ENCODE data around the gene B3GALNT2. TPM values are rescaled to one million over a fixed set of nuclear protein-coding genes. Genes with fewer than 3 reads are reported as not detected.

Gene B3GALNT2
- total and polyA plus RNA-seq, 2 of the 8 experiments (the other 6 are each of a cell fraction or from before 2014, with no cell fraction given): 15.4 to 39.4 TPM

GRCh38 chr1:235455823-235456222 lies 48.4 kb downstream of the B3GALNT2 start:
- H3K36me3 ChIP-seq (ENCODE audit: control insufficient read depth in 2 of 4, insufficient read depth in 4 of 4, low read length in 3 of 4): peaks cover 0 to 23% (median 9%) of the 10 kb centered on the region in 4 experiments; a peak in 5 of 8 replicates
- H3K56ac ChIP-seq (replicated peaks; ENCODE audit: insufficient read length, low read depth, low read length): no peak overlapping the region
- no peak overlapping the region for H4K8ac ChIP-seq (ENCODE audit: extremely low read depth, insufficient read depth, low read length)
- ChIA-PET POLR2A (ENCODE audit: partially characterized antibody) (no interaction called here), CTCF (ENCODE audit: partially characterized antibody) (interaction anchor here (0.7 to 1.2 kb wide), 2 partner anchors 21 to 259 kb away, joined by 3 to 4 read pairs; no protein-coding TSS in a partner anchor)
- no peak for TF ChIP-seq RXRA (IDR thresholded peaks at IDR 0.05; ENCODE audit: insufficient read depth, low read depth, low read length)
- TF ChIP-seq SP2 (IDR thresholded peaks at IDR 0.05; ENCODE audit: low read length): no peak
- no peak for TF ChIP-seq PHF8 (conservative IDR thresholded peaks at IDR 0.05; ENCODE audit: low read depth, low read length)
- TF ChIP-seq, protein P1, sequence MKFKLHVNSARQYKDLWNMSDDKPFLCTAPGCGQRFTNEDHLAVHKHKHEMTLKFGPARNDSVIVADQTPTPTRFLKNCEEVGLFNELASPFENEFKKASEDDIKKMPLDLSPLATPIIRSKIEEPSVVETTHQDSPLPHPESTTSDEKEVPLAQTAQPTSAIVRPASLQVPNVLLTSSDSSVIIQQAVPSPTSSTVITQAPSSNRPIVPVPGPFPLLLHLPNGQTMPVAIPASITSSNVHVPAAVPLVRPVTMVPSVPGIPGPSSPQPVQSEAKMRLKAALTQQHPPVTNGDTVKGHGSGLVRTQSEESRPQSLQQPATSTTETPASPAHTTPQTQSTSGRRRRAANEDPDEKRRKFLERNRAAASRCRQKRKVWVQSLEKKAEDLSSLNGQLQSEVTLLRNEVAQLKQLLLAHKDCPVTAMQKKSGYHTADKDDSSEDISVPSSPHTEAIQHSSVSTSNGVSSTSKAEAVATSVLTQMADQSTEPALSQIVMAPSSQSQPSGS (IDR thresholded peaks at IDR 0.05; ENCODE audit: low read length): no peak
- no peak for TF ChIP-seq ZNF274 (IDR thresholded peaks at IDR 0.05; ENCODE audit: borderline replicate concordance, extremely low read depth, low read length)
- no peak for TF ChIP-seq KDM1A (IDR thresholded peaks at IDR 0.05; ENCODE audit: borderline replicate concordance, low read length)
- no peaks in the 10 kb centered on the region for H3K9me3 ChIP-seq (ENCODE audit: insufficient read depth in 2 of 2, low read depth in 1 of 2, low read length in 1 of 2)
- H2AFZ ChIP-seq (ENCODE audit: low read length): no peak overlapping the region
- no peaks in the 10 kb centered on the region for H3K23me2 ChIP-seq (ENCODE audit: low read depth, low read length)
- no peak overlapping the region for H2BK5ac ChIP-seq (ENCODE audit: low read depth, low read length)
- no peak for FAIRE-seq
- no peak overlapping the region for H4K5ac ChIP-seq (ENCODE audit: insufficient read length, low read depth, low read length)
- H3K23ac ChIP-seq (ENCODE audit: insufficient read length): no peak overlapping the region
- H2BK120ac ChIP-seq (replicated peaks; ENCODE audit: low read depth, low read length): no peak overlapping the region
- no peak overlapping the region for H3K9ac ChIP-seq (replicated peaks in 1 of 4; ENCODE audit: extremely low read depth in 1 of 4, low read depth in 3 of 4, low read length in 3 of 4)
- DNase-seq (ENCODE audit: low read depth in 1 of 2, low spot score in 2 of 2): no peak
- 95% methylated on average over 4 of the region's 4 CpGs; no CpG with 5 or more reads in 1 of the 2 experiments for WGBS, 2 experiments (ENCODE audit: extremely low coverage in 1 of 2, insufficient coverage in 1 of 2, insufficient read length in 1 of 2, insufficient replicate concordance in 2 of 2, low coverage in 1 of 2, low lambda C conversion rate in 2 of 2, missing lambda C conversion rate in 1 of 2)
- no peak overlapping the region for H3K18ac ChIP-seq (ENCODE audit: extremely low read depth, low read length)
- peaks cover 0 to 3% of the 10 kb centered on the region in 2 experiments for H4K20me1 ChIP-seq (replicated peaks in 1 of 2; ENCODE audit: control insufficient read depth in 1 of 2, insufficient read depth in 2 of 2, low read length in 2 of 2)
- H3K4me3 ChIP-seq (ENCODE audit: extremely low read depth in 1 of 4, insufficient read depth in 2 of 4, low read depth in 3 of 4, low read length in 4 of 4): no peak overlapping the region
- H2BK20ac ChIP-seq (ENCODE audit: low read length): no peak overlapping the region
- no peak overlapping the region for H3K4ac ChIP-seq (replicated peaks; ENCODE audit: insufficient read length, low read depth, low read length)
- H3K4me1 ChIP-seq (replicated peaks in 1 of 4; ENCODE audit: control insufficient read depth in 3 of 4, insufficient read depth in 4 of 4, low read length in 3 of 4): no peaks in the 10 kb centered on the region
- H3K27me3 ChIP-seq (replicated peaks in 1 of 4; ENCODE audit: control insufficient read depth in 3 of 4, extremely low read depth in 1 of 4, insufficient read depth in 3 of 4, low read length in 3 of 4): no peaks in the 10 kb centered on the region
- H2AK5ac ChIP-seq (ENCODE audit: low read depth, low read length): no peak overlapping the region
- H3K4me2 ChIP-seq (ENCODE audit: insufficient read depth in 1 of 2, low read depth in 2 of 2, low read length in 2 of 2): no peak overlapping the region
- no peak overlapping the region for H3K27ac ChIP-seq (ENCODE audit: low read depth, low read length)
- no peak overlapping the region for H3K14ac ChIP-seq (ENCODE audit: insufficient read length)
- no peaks in the 10 kb centered on the region for H3K79me1 ChIP-seq (ENCODE audit: low read depth, low read length)
- no peak overlapping the region for H2BK12ac ChIP-seq (ENCODE audit: low read depth, low read length)
- H2BK15ac ChIP-seq (ENCODE audit: low read length): no peak overlapping the region
- H3K79me2 ChIP-seq (ENCODE audit: control insufficient read depth in 1 of 2, insufficient read depth in 2 of 2, low read length in 2 of 2): no peaks in the 10 kb centered on the region
- no peak overlapping the region for H4K91ac ChIP-seq (replicated peaks; ENCODE audit: insufficient read length, low read length)

Measured in H1 (cell line).